K562 (cell line): ENCODE results near the gene THADA. TPM values are rescaled to one million over a fixed set of nuclear protein-coding genes. Genes with fewer than 3 reads are reported as not detected.

Experiments
- ATAC-seq: fragments of 200-7000 bp; cut with Tn5 transposase; 3 replicates; pipeline ENCODE4 v1.9.1; 2020; ENCODE audit warnings: moderate library complexity
- BruUV-seq: library from RNA; stranded (reverse); fragments of 400-500 nt; replicated peaks from 2 replicates; lab custom pipeline; 2021; lab: Mats Ljungman, UMichigan
- CTCF ChIA-PET: fragments of 300-600 bp; formaldehyde crosslinking; extraction: SDS; loops from one replicate; lab custom pipeline; 2021; ENCODE audit warnings: low intra/inter-chr PET ratio; lab: Yijun Ruan, JAX
- POLR2A ChIA-PET: fragments of 300-600, 350-650 bp; sonication (Branson Sonifier 250); formaldehyde crosslinking; extraction: SDS; loops from one replicate; lab custom pipeline; 2021; ENCODE audit warnings: antibody characterized with exemption, inconsistent platforms; lab: Yijun Ruan, JAX
- DNase-seq, 4 experiments: peaks; one replicate each; pipeline versions ENCODE4 v3.0.0 to v3.0.0-alpha.2; 2011 to 2018; ENCODE audit warnings: low spot score in 3 of 4, mixed read lengths in 3 of 4; ENCODE audit errors: extremely low read depth in 1 of 4
- FAIRE-seq: peaks from 2 replicates; lab custom pipeline; 2011; peaks lifted over from hg19 to GRCh38; lab: Jason Lieb, UNC
- H2AFZ ChIP-seq: 2 replicates; pipeline ENCODE4 v1.6.0; 2011; ENCODE audit warnings: low read depth, low read length, control low read depth, inconsistent platforms
- H3K27ac ChIP-seq: fragments of 200-600 bp; 3 replicates; pipeline ENCODE4 v1.8.0; 2011; ENCODE audit warnings: low read depth, mild to moderate bottlenecking, control low read depth, inconsistent platforms, low read length, moderate library complexity, mixed read lengths; ENCODE audit errors: extremely low read depth
- H3K27me3 ChIP-seq, 2 experiments: fragments of 300-600 bp in 1 of 2; 2 replicates in 1 of 2; 3 replicates in 1 of 2; pipeline versions ENCODE4 v1.6.0 to v1.8.0; 2011; ENCODE audit warnings: inconsistent platforms in 2 of 2, low read length in 2 of 2, mild to moderate bottlenecking in 1 of 2, mixed read lengths in 1 of 2, moderate library complexity in 1 of 2; ENCODE audit not compliant: control insufficient read depth in 2 of 2, insufficient read depth in 2 of 2
- H3K36me3 ChIP-seq: fragments of 300-600 bp; 3 replicates; pipeline ENCODE4 v1.8.0; 2011; ENCODE audit warnings: mild to moderate bottlenecking, low read length, inconsistent platforms; ENCODE audit not compliant: control insufficient read depth, insufficient read depth
- H3K4me1 ChIP-seq, 2 experiments: fragments of 200-600 bp in 1 of 2; replicated peaks in 1 of 2; 2 replicates in 1 of 2; 3 replicates in 1 of 2; pipeline versions ENCODE4 v1.5.1 to v1.8.0; 2011; ENCODE audit warnings: inconsistent platforms in 2 of 2, low read length in 2 of 2, mild to moderate bottlenecking in 1 of 2, mixed read lengths in 1 of 2, moderate library complexity in 1 of 2; ENCODE audit not compliant: control insufficient read depth in 2 of 2, insufficient read depth in 2 of 2
- H3K4me2 ChIP-seq: 2 replicates; pipeline ENCODE4 v1.6.1; 2011; ENCODE audit warnings: low read length, control low read depth, inconsistent platforms, mixed read lengths; ENCODE audit not compliant: insufficient read depth
- H3K4me3 ChIP-seq: fragments of 200-600 bp; sonication (generic), shearing (Covaris generic); 2 replicates; pipeline ENCODE4 v1.5.1; 2016; ENCODE audit warnings: control low read depth, inconsistent platforms
- H3K79me2 ChIP-seq: fragments of 200-600 bp; 3 replicates; pipeline ENCODE4 v1.8.0; 2011; ENCODE audit warnings: low read length, inconsistent platforms; ENCODE audit not compliant: control insufficient read depth, insufficient read depth
- H3K9ac ChIP-seq, 2 experiments: 2 replicates each; pipeline versions ENCODE4 v1.6.0 to v1.6.1; 2011; ENCODE audit warnings: low read depth in 2 of 2, low read length in 2 of 2, control low read depth in 1 of 2, inconsistent platforms in 1 of 2, mild to moderate bottlenecking in 1 of 2, mixed read lengths in 1 of 2; ENCODE audit not compliant: insufficient read depth in 1 of 2
- H3K9me1 ChIP-seq: one replicate; pipeline ENCODE4 v1.6.0; 2011; ENCODE audit warnings: inconsistent platforms, mild to moderate bottlenecking, low read length, moderate library complexity; ENCODE audit not compliant: control insufficient read depth, insufficient read depth
- H3K9me3 ChIP-seq: replicated peaks from 2 replicates; pipeline ENCODE4 v1.5.1; 2011; ENCODE audit warnings: low read depth, low read length, inconsistent platforms; ENCODE audit not compliant: control insufficient read depth, insufficient read depth
- H4K20me1 ChIP-seq: replicated peaks from 2 replicates; pipeline ENCODE4 v1.6.1; 2011; ENCODE audit warnings: low read length, inconsistent platforms, mixed read lengths; ENCODE audit not compliant: control insufficient read depth, insufficient read depth
- CBFA2T2 ChIP-seq: fragments of 450-650 bp; conservative IDR thresholded peaks from 2 replicates; pipeline ENCODE4 v1.6.1; 2017; ENCODE audit warnings: mild to moderate bottlenecking
- CREM ChIP-seq: IDR thresholded peaks from 2 replicates; pipeline ENCODE4 v1.6.1; 2014; ENCODE audit warnings: antibody characterized with exemption, low read depth
- ELK3 ChIP-seq: fragments of 450-650 bp; formaldehyde crosslinking; IDR thresholded peaks from 2 replicates; pipeline ENCODE4 v1.4.0; 2020; ENCODE audit warnings: mild to moderate bottlenecking
- KLF1 ChIP-seq: fragments of 450-650 bp; IDR thresholded peaks from 2 replicates; pipeline ENCODE4 v1.6.1; 2016; ENCODE audit warnings: missing genetic modification characterization, missing compliant biosample characterization
- MXI1 ChIP-seq: IDR thresholded peaks from 2 replicates; pipeline ENCODE4 v1.6.1; 2011; ENCODE audit warnings: low read depth, mild to moderate bottlenecking, improper control_type of control experiment, low read length
- NCOA1 ChIP-seq: fragments of 450-650 bp; IDR thresholded peaks from 2 replicates; pipeline ENCODE4 v1.6.1; 2016; ENCODE audit warnings: low read depth
- PATZ1 ChIP-seq: fragments of 250-450 bp; sonication (Bioruptor Pico); IDR thresholded peaks from 2 replicates; pipeline ENCODE4 v1.5.0; 2020; ENCODE audit warnings: mild to moderate bottlenecking, borderline replicate concordance
- PREB ChIP-seq: sonication (generic); formaldehyde crosslinking; IDR thresholded peaks from 2 replicates; pipeline ENCODE4 v1.8.1; 2023; ENCODE audit warnings: mild to moderate bottlenecking, missing genetic modification reagents
- SAP30 ChIP-seq: fragments of 200-600 bp; sonication (generic); IDR thresholded peaks from 2 replicates; pipeline ENCODE4 v1.6.1; 2012; ENCODE audit warnings: borderline replicate concordance, low read depth, mild to moderate bottlenecking, moderate library complexity, low read length, control low read depth, inconsistent platforms; ENCODE audit not compliant: insufficient read depth, poor library complexity, severe bottlenecking
- SMARCA4 ChIP-seq: fragments of 450-650 bp; IDR thresholded peaks from 2 replicates; pipeline ENCODE4 v1.6.1; 2016
- SNRNP70 ChIP-seq: fragments of 200-400 bp; formaldehyde crosslinking; optimal IDR thresholded peaks from 2 replicates; pipeline ENCODE3; 2017; ENCODE audit warnings: low read depth, low read length
- SRSF7 ChIP-seq: fragments of 200-400 bp; formaldehyde crosslinking; optimal IDR thresholded peaks from 2 replicates; pipeline ENCODE3; 2017; ENCODE audit warnings: mild to moderate bottlenecking, low read depth, low read length
- SUPT5H ChIP-seq: fragments of 450-650 bp; IDR thresholded peaks from 2 replicates; pipeline ENCODE4 v1.6.1; 2016
- TGIF2 ChIP-seq: sonication (generic); formaldehyde crosslinking; IDR thresholded peaks from 2 replicates; pipeline ENCODE4 v1.8.1; 2022; ENCODE audit warnings: mild to moderate bottlenecking, missing genetic modification reagents, moderate library complexity
- THRAP3 ChIP-seq: fragments of 450-650 bp; IDR thresholded peaks from 2 replicates; pipeline ENCODE4 v1.6.1; 2016; ENCODE audit warnings: mild to moderate bottlenecking, inconsistent platforms, borderline replicate concordance
- ZBTB34 ChIP-seq: fragments of 250-450 bp; sonication (Bioruptor Pico); IDR thresholded peaks from 2 replicates; pipeline ENCODE4 v1.8.0; 2021; ENCODE audit warnings: mild to moderate bottlenecking, moderate library complexity
- WGBS: fragments of 100-300 bp; shearing (Covaris generic); methylation state at CpG from one replicate; pipeline ENCODE4 v1.1.6; 2016; ENCODE audit warnings: low coverage, mixed read lengths; ENCODE audit not compliant: insufficient coverage; ENCODE audit errors: missing lambda C conversion rate; 5-methylcytosine and 5-hydroxymethylcytosine counted together
- in situ Hi-C: fragments of 300-500 bp; cut with MboI; formaldehyde crosslinking; loops from 4 replicates; pipeline ENCODE4 v1.15.0; 2018; ENCODE audit warnings: inconsistent platforms, mixed read lengths
- intact Hi-C: fragments of 100-400 bp; cut with micrococcal nuclease; formaldehyde crosslinking; loops from 2 replicates; pipeline ENCODE4 v1.14.2; 2022
- polyA plus RNA-seq, 8 experiments: library from polyadenylated mRNA; depleted of rRNA in 4 of 8; stranded (reverse) in 5 of 8; unstranded in 3 of 8; fragments of >200 nt; fragmentation: Nextera tagmentation in 2 of 8; fragmentation: Illumina TruSeq in 1 of 8; extraction: Ambion mirVana in 2 of 8; extraction: Trizol in 1 of 8; gene quantifications; 2 replicates each; pipeline versions ENCODE4 v1.2.1 to v1.2.3, GENCODE V29; 2011 to 2014; ENCODE audit warnings: inconsistent platforms in 1 of 8, missing spikeins in 1 of 8
- total RNA-seq, 7 experiments: library from RNA; depleted of rRNA in 6 of 7; stranded (reverse); fragments of >200 nt in 6 of 7; fragmentation: Illumina TruSeq in 2 of 7; extraction: Trizol in 2 of 7; gene quantifications; 2 replicates each; pipeline versions ENCODE4 v1.2.1 to v1.2.3, GENCODE V29; 2011 to 2021; ENCODE audit warnings: low replicate concordance in 1 of 7

The THADA gene
- total and polyA plus RNA-seq, 9 of the 15 experiments (the other 6 are each of a cell fraction or from before 2014, with no cell fraction given): 17.8 to 34.7 (median 31.9) TPM

- Histone ChIP-seq H2AFZ (no peak overlapping the region), H3K9me3 (no peaks in the 10 kb centered on the region), H3K4me2 (no peak overlapping the region), H3K4me3 (no peak overlapping the region), H3K27me3 (no peaks in the 10 kb centered on the region), H3K79me2 (no peaks in the 10 kb centered on the region), H3K36me3 (peaks cover 10% of the 10 kb centered on the region; the same call in 2 of the 3 replicates), H3K4me1 (no peaks in the 10 kb centered on the region), H3K27ac (no peak overlapping the region), H4K20me1 (no peaks in the 10 kb centered on the region), H3K9me1 (no peaks in the 10 kb centered on the region), H3K9ac (no peak overlapping the region)
- BruUV-seq: no TSS peak
- TF ChIP-seq PREB (CRISPR knock-in tag) (no peak), SNRNP70 (no peak), MXI1 (no peak), CBFA2T2 (no peak), SMARCA4 (no peak), CREM (no peak), TGIF2 (CRISPR knock-in tag) (no peak), KLF1 (no peak), SUPT5H (no peak), ZBTB34 (no peak), NCOA1 (no peak), ELK3 (no peak), PATZ1 (CRISPR knock-in tag) (no peak), THRAP3 (no peak), SRSF7 (no peak), SAP30 (no peak)
- intact Hi-C loops (no loop called here), in situ Hi-C loops (no loop called here)
- ChIA-PET POLR2A (no interaction called here), CTCF (no interaction called here)
- ATAC-seq (no peak), DNase-seq (no peak), FAIRE-seq (no peak)
- 91% methylated on average over 1 of the region's 1 CpG for WGBS
Measured at GRCh38 chr2:43321446-43321845, 274.4 kb downstream of the THADA start.
